HG02884 (cell line): Measurements from ENCODE around the gene ARHGAP32.
"Not testable (repeated sequence)": the region's sequence is repeated elsewhere in the genome, so short reads cannot be mapped to it uniquely, and the experiment has no call there.

Source experiments
- ATAC-seq: cut with Tn5 transposase; IDR thresholded peaks from one replicate; pipeline ENCODE4 v1.9.1; 2021; ENCODE audit warnings: mild to moderate bottlenecking, moderate library complexity; ENCODE audit not compliant: unreplicated experiment

The ARHGAP32 gene

GRCh38 chr11:128936606-128937251, 255.4 kb downstream of the ARHGAP32 start:
- no peak for ATAC-seq

- ATAC-seq: no peak
Measured at GRCh38 chr11:128934926-128935325, 257.2 kb downstream of the ARHGAP32 start.

GRCh38 chr11:128934351-128934750, 257.8 kb downstream of the ARHGAP32 start:
- no peak for ATAC-seq

GRCh38 chr11:128933481-128934178, 258.5 kb downstream of the ARHGAP32 start:
- ATAC-seq: no peak

GRCh38 chr11:128931668-128932067, 260.5 kb downstream of the ARHGAP32 start:
- no peak for ATAC-seq

- no peak for ATAC-seq
Measured at GRCh38 chr11:128931066-128931465, 261.1 kb downstream of the ARHGAP32 start.

- no peak for ATAC-seq
Measured at GRCh38 chr11:128929991-128930390, 262.1 kb downstream of the ARHGAP32 start.

GRCh38 chr11:128929468-128929867, 262.7 kb downstream of the ARHGAP32 start:
- no peak for ATAC-seq

GRCh38 chr11:128928400-128928799, 263.7 kb downstream of the ARHGAP32 start:
- ATAC-seq: peak; percentile 88

GRCh38 chr11:128927683-128928336, 264.3 kb downstream of the ARHGAP32 start:
- no peak for ATAC-seq

- no peak for ATAC-seq
Measured at GRCh38 chr11:128927108-128927461, 265.0 kb downstream of the ARHGAP32 start.

- ATAC-seq: no peak
Measured at GRCh38 chr11:128926437-128927107, 265.6 kb downstream of the ARHGAP32 start.

GRCh38 chr11:128926000-128926399, 266.1 kb downstream of the ARHGAP32 start:
- ATAC-seq: no peak

GRCh38 chr11:128925250-128925600, 266.9 kb downstream of the ARHGAP32 start:
- no peak for ATAC-seq

- no peak for ATAC-seq
Measured at GRCh38 chr11:128924510-128925249, 267.4 kb downstream of the ARHGAP32 start.

- ATAC-seq: no peak
Measured at GRCh38 chr11:128924104-128924503, 268.0 kb downstream of the ARHGAP32 start.

GRCh38 chr11:128921793-128922192, 270.3 kb downstream of the ARHGAP32 start:
- no peak for ATAC-seq

GRCh38 chr11:128920666-128921065, 271.5 kb downstream of the ARHGAP32 start:
- no peak for ATAC-seq

GRCh38 chr11:128919635-128920034, 272.5 kb downstream of the ARHGAP32 start:
- not testable (repeated sequence) for ATAC-seq

GRCh38 chr11:128919216-128919615, 272.9 kb downstream of the ARHGAP32 start:
- no peak for ATAC-seq

GRCh38 chr11:128917144-128917724, 274.9 kb downstream of the ARHGAP32 start:
- no peak for ATAC-seq
